Femur (tissue), 1 donor: Measurements from ENCODE around the gene ZNF30.
"Not testable (repeated sequence)": the region's sequence is repeated elsewhere in the genome, so short reads cannot be mapped to it uniquely, and the experiment has no call there.

Source experiments
- DNase-seq: peaks from one replicate; pipeline ENCODE4 v3.0.0-alpha.2; 2017

The ZNF30 gene

GRCh38 chr19:34926685-34927375 lies at the start of gene ZNF30:
Gene ZNF30, plus strand, starts transcription at chr19:34926903. Its CDS starts 3,045 bp downstream, at chr19:34929948.
- DNase-seq: peak; percentile 93

DNA sequence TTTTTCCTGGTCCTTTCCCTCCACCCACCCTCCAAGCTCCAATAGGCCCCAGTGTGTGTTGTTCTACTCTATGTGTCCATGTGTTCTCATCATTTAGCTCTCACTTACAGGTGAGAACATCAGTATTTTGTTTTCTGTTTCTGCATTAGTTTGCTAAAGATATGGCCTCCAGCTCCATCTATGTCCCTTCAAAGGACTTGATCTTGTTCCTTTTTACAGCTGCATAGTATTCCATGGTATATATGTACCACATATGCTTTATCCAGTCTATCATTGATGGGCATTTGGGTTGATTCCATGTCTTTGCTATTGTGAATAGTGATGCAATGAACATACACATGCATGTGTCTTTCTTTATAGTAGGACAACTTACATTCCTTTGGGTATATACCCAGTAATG lies 47.1 kb upstream of the ZNF30 start:
- DNase-seq: no peak

DNA sequence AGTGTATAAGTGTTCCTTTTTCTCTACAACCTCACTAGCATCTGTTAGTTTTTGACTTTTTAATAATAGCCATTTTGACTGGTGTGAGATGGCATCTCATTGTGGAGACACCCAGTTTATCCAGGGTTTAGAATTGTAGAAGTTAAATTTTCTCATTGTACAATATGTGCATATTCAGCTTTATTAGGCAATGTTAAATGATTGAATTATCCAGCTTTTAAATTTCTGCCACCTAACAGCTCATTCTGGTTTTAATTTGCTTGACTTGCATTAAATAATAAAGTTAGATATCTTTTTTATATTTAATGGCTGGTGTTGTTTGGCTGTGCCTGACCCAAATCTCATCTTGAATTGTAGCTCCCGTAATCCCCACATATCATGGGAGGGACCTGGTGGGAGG lies 46.7 kb upstream of the ZNF30 start:
- no peak for DNase-seq

- DNase-seq: no peak
Observed at GRCh38 chr19:34881982-34882381, 44.7 kb upstream of the ZNF30 start.

DNA sequence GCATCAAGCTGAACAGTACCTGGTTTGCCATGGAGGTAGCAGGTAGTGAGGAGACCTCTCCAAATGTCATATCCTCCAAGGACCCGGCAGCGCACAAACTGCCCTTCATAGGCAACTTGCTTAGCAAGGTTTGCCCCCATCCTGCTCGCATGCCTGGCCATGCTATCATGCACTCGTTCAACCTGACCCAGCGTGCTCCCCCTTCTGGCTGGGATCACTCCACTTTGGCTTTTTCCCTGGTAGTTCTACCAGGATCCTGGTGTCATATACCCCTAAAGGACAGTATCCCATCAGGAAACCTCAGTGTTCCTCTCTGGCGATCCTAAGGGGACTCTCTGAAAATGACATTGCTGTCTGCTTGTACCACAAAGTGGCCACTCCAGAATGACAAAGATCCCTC lies 38.6 kb upstream of the ZNF30 start:
- DNase-seq: no peak

DNA sequence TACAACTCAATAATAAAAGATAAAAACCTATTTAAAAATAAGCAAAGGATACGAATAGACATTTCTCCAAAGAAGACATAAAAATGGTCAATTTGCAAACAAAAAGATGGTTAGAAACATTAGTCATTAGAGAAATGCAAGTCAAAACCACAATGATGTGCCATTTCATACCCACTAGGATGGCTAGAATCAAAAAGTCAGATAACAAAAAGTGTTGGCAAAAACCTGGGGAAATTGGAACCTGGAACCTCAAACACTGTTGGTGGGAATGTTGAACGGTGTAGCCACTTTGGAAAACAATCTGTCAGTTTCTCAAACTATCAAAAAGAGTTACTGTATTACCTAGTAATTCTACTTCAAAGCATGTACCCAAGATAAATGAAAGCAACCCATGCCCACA lies 26.5 kb upstream of the ZNF30 start:
- no peak for DNase-seq

GRCh38 chr19:34904664-34905527 lies 21.8 kb upstream of the ZNF30 start:
- no peak for DNase-seq

- no peak for DNase-seq
Observed at GRCh38 chr19:34910770-34911169, 15.9 kb upstream of the ZNF30 start.

- DNase-seq: not testable (repeated sequence)
Observed at GRCh38 chr19:34917144-34917543, 9.6 kb upstream of the ZNF30 start.

- DNase-seq: no peak
Observed at GRCh38 chr19:34918190-34918589, 8.5 kb upstream of the ZNF30 start.

GRCh38 chr19:34920090-34920786 lies 6.5 kb upstream of the ZNF30 start:
- DNase-seq: not testable (repeated sequence)

GRCh38 chr19:34925278-34925855 lies 1.3 kb upstream of the ZNF30 start:
- DNase-seq: no peak

DNA sequence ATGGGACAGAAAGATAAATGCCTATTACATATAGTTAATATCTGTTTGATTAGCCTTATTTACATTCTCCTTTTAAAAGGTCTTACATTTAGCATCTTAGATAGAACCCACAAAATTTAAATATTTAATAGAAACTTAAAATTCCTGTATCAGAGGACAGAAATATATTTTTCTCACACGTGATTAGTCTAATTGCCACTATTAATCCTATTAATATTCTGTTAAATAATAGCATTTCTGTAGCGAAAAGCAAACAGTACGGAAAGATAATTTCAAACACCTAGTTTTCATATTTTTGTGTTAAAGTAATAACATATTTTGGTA lies 380 bp upstream of the ZNF30 start:
- no peak for DNase-seq

DNA sequence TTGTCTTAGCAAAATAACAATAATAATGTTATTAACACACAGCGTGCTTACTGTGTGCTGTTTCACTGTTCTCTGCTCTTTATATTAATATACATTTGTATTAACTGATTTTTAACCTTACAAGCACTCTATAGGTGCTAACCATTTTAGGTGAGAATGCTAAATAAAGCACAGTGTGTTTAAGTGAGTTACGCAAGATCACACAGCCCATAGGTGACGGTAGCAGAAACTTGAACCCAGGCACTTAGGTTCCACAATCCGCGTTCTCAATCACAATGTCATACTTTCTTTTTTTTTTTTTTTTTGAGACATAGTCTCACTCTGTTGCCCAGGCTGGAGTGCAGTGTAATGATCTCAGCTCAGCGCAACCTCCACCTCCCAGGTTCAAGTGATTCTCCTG lies 5.8 kb downstream of the ZNF30 start:
- DNase-seq: no peak

- no peak for DNase-seq
Observed at GRCh38 chr19:34936184-34936583, 9.5 kb downstream of the ZNF30 start.

DNA sequence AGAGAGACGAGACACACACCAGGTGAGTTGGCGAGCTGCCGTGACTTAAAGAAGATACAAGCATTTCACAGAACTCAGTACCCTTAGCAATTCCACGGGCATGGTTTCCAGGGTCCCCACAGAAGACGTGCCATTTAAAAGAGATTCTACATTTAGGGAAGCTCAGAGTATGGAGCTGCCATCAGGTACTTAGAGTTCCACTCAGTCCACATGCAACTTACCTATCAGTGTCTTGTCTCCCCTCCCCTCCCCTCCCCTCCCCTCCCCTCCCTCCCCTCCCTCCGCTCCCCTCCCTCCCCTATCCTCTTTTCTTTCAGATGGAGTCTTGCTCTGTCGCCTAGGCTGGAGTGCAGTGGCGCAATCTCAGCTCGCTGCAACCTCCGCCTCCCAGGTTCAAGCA lies 12.2 kb downstream of the ZNF30 start:
- DNase-seq: no peak

DNA sequence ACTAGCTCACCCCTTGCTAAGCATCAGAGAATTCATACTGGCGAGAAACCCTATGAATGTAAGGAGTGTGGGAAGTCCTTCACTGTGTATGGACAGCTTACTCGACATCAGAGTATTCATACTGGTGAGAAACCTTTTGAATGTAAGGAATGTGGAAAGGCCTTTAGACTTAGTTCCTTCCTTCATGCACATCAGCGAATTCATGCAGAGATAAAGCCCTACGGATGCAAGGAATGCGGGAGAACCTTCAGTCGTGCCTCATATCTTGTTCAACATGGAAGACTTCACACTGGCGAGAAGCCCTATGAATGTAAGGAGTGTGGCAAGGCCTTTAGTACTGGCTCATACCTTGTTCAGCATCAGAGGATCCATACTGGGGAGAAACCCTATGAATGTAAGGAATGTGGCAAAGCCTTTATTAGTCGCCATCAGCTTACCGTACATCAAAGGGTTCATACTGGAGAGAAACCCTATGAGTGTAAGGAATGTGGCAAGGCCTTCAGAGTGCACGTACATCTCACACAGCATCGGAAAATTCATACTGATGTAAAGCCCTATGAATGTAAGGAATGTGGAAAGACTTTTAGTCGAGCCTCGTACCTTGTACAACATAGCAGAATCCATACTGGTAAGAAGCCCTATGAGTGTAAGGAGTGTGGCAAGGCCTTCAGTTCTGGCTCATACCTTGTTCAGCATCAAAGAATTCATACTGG lies 17.3 kb downstream of the ZNF30 start:
- DNase-seq: no peak

DNA sequence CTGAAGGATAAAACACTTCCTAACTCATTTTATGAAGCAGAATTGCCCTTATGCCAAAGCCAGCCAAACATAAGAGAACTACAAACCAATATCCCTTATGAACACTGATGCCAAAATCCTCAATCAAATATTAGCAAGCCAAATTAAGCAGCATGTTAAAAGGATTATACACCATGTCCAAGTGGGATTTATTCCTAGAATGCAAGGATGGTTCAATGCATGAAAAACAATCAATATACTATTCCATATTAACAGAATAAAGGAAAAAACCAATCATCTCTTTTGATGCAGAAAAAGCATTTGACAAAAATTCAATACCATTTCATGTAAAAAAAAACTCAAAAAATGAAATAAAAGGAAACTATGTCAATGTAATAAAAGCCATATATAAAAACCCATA lies 26.4 kb downstream of the ZNF30 start:
- no peak for DNase-seq

DNA sequence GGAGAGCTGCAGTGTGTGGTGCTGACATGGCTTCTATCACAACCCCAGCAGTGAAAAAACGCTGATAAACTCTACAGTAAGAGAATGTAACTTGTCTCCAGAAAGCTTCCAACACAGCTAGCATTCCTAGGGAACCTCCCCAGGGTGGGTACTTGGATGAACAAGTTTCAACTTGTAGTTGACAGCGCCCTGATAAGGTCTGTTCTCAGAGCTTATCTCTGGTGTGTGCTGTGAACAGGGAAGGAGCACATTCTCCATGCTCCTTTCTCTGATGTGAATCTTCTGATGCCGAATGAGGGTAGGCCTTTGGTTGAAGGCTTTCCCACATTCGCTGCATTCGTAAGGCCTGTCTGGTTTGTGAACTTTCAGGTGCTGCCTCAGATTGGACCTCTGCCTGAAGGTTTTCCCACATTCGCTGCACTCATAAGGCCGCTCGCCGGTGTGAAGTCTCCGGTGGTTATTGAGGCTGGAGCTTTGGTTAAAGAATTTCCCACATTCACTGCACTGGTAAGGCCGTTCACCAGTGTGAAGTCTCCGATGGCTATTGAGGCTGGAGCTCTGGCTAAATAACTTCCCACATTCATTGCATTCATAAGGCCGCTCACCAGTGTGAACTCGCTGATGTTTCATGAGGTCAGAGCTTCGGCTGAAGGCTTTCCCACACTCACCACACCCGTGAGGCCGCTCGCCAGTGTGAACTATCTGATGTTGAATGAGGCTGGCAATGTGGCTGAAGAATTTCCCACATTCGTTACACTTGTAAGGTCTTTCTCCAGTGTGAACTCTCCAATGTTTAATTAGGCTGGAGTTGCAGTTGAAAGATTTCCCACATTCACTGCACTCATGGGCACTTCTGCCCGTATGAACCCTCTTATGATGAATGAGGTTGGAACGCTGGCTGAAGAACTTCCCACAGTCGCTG lies 31.4 kb downstream of the ZNF30 start:
- no peak for DNase-seq

DNA sequence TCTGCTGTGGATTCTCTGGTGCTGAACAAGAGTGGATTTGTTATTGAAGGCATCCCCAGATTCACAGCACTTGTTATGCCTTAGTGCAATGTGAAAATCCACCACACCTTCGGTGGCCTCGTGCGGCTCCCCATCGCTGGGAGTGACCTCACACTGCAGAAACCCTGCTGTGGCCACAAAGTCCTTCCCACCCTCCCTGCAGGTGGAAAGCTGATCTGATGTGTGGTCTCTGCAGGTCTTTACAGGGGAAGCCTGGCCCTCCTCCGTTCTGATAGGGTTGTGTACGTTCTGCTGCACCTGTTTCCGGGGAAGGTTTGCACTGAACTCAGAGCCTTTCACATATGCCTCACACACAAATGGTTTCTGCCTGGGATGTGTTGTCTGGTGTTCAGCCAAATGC lies 32.3 kb downstream of the ZNF30 start:
- no peak for DNase-seq

DNA sequence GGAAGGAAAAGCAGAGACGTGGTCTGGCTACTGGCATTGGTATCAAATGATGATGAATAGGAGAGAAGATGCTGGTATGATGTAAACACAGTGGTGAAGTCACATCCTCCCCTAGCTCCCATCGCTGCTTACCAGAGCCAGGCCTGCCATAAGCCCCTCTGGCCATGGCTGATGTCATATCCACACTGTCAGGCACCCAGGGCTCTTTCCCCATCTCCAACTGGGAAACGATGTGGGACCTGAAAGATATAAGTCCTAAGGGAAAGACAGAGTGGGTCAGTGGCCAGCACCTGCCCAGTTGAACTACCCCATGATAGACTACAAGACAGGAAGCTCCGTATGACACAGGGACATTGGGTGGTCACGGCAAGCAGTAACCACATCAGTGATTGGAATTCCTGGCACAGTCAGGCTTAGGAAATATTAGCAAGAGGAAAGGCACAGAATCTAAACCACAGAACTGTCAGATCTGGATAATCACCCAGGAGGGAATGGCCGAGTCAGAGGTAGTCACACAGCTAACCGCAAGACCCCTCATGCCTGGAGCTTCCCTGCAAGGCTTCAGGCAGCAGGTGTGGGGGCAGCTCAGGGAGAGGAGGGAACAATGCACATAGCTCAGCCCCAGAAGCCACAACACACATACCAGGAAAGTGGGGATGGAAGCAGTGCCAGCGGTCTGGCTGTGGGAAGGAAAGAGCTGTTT lies 33.6 kb downstream of the ZNF30 start:
- DNase-seq: no peak
